Right hindlimb (tissue), 1 donor: ENCODE results near the gene GJB4.
"Not testable (repeated sequence)": the region's sequence is repeated elsewhere in the genome, so short reads cannot be mapped to it uniquely, and the experiment has no call there.

Experiments used
- DNase-seq: peaks from one replicate; pipeline ENCODE4 v3.0.0-alpha.2; 2018

The GJB4 gene

DNA sequence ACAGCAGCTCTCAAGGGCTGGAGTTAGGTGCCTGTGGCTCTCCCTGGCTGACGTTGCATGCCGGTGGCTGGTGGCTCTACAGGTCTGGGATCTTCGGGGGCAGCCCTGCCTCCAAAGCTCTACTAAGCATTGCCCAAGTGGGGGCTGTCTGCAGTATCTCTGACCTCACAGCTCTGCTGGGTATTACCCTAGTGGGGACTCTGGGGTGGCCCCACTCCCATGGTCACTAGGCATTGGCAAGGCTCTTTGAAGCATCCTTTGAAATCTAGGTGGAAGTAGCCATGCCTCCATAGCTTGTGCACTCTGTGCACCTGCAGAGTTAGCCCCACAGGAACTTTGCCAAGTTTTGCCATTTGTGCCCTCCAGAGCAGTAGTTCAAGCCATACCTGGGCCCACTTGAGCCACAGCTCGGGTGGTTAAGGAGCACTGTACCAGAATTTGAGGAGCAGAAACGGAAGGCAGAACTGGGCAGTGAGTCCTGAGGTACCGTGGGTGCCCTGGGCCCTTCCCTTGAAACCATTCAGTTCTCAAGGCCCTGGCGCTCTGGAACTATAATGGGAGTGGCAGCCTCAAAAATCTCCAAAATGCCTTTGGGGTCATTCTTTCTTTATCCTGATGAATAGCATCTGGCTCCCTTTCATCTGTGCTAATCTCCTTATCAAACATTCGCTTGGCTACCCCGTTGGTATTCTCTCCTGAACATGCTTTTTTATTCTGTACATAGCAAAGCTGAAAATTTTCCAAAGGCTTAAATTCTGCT, 48.7 kb downstream of the GJB4 start:
- no peak for DNase-seq

DNA sequence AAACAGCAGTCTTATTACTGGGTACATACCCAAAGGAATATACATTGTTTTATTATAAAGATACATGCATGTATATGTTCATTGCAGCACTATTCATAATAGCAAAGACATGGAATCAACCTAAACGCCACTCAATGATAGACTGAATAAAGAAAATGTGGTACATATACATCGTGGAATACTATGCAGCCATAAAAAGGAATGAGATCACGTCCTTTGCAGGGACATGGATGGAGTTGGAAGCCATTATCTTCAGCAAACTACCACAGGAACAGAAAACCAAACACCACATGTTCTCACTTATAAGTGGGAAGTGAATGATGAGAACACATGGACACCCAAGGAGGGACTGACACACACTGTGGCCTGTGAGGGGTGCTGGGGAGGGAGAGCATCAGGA, 51.2 kb downstream of the GJB4 start:
- DNase-seq = not testable (repeated sequence)
